Brain microvascular endothelial cell (primary cell): ENCODE data around the gene ROBO1.

Experiments
- DNase-seq: peaks from one replicate; pipeline ENCODE4 v3.0.0-alpha.2; 2020
- H3K27ac ChIP-seq: fragments of 250-450 bp; sonication (Bioruptor Pico); 2 replicates; pipeline ENCODE4 v1.5.1; 2020; ENCODE audit warnings: mild to moderate bottlenecking, moderate library complexity
- H3K27me3 ChIP-seq: fragments of 250-450 bp; sonication (Bioruptor Pico); replicated peaks from 2 replicates; pipeline ENCODE4 v1.5.1; 2020; ENCODE audit warnings: mild to moderate bottlenecking
- H3K36me3 ChIP-seq: fragments of 250-450 bp; sonication (Bioruptor Pico); replicated peaks from 2 replicates; pipeline ENCODE4 v1.5.1; 2020; ENCODE audit warnings: mild to moderate bottlenecking
- H3K4me3 ChIP-seq: 2 replicates; pipeline ENCODE4 v1.5.1; 2011; ENCODE audit warnings: low read depth, mild to moderate bottlenecking, control low read depth, low read length, moderate library complexity
- in situ Hi-C: cut with HindIII; loops from 2 replicates; pipeline ENCODE4 v1.10.0; 2017; ENCODE audit warnings: low sequenced_read_pairs, low pct_ligation_motif_present
- TF ChIP-seq, protein P1 (sequence below): IDR thresholded peaks from 2 replicates; pipeline ENCODE4 v1.5.1; 2011; ENCODE audit warnings: low read depth, mild to moderate bottlenecking, moderate library complexity, low read length, control low read depth, inconsistent platforms; ENCODE audit errors: missing control alignments

ROBO1 gene

GRCh38 chr3:79038057-79038456 lies 729.7 kb downstream of the ROBO1 start:
- H3K36me3 ChIP-seq = no peaks in the 10 kb centered on the region
- in situ Hi-C loops = no loop called here
- H3K27ac ChIP-seq = no peak overlapping the region
- no peak overlapping the region for H3K4me3 ChIP-seq
- no peaks in the 10 kb centered on the region for H3K27me3 ChIP-seq
- TF ChIP-seq, protein P1, sequence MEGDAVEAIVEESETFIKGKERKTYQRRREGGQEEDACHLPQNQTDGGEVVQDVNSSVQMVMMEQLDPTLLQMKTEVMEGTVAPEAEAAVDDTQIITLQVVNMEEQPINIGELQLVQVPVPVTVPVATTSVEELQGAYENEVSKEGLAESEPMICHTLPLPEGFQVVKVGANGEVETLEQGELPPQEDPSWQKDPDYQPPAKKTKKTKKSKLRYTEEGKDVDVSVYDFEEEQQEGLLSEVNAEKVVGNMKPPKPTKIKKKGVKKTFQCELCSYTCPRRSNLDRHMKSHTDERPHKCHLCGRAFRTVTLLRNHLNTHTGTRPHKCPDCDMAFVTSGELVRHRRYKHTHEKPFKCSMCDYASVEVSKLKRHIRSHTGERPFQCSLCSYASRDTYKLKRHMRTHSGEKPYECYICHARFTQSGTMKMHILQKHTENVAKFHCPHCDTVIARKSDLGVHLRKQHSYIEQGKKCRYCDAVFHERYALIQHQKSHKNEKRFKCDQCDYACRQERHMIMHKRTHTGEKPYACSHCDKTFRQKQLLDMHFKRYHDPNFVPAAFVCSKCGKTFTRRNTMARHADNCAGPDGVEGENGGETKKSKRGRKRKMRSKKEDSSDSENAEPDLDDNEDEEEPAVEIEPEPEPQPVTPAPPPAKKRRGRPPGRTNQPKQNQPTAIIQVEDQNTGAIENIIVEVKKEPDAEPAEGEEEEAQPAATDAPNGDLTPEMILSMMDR = no peak
- no peak for DNase-seq

- DNase-seq = peak; percentile 39
These were observed 735.0 kb downstream of the ROBO1 start for GRCh38 chr3:79032686-79033318.

DNA sequence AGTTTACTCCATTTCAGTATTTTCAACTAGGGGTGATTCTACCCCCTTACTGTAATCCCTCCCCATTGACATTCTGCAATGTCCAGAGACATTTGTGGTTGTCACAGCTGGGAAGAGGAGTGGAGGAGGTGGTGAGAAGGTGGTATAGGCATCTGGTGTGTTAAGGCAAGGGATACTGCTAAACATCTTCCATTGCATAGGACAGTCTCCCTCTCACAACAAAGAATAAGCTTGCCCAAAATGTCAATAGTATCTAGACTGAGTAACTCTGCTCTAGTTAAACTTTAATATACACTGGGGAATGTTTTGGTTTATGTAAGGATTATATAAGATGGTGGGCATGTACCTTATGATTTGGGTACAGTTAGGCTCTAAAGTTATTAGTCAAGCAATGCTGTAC lies 737.6 kb downstream of the ROBO1 start:
- Histone ChIP-seq H3K27ac (no peak overlapping the region), H3K4me3 (no peak overlapping the region), H3K36me3 (no peaks in the 10 kb centered on the region), H3K27me3 (no peaks in the 10 kb centered on the region)
- in situ Hi-C loops = no loop called here
- TF ChIP-seq, protein P1 = no peak
- DNase-seq = no peak

More at GRCh38 chr3:79032686-79033318, 735.0 kb downstream of the ROBO1 start:
- Histone ChIP-seq H3K27ac (no peak overlapping the region), H3K4me3 (no peak overlapping the region), H3K36me3 (no peaks in the 10 kb centered on the region), H3K27me3 (no peaks in the 10 kb centered on the region)
- TF ChIP-seq, protein P1 = peak; percentile 47
- in situ Hi-C loops = no loop called here

DNA sequence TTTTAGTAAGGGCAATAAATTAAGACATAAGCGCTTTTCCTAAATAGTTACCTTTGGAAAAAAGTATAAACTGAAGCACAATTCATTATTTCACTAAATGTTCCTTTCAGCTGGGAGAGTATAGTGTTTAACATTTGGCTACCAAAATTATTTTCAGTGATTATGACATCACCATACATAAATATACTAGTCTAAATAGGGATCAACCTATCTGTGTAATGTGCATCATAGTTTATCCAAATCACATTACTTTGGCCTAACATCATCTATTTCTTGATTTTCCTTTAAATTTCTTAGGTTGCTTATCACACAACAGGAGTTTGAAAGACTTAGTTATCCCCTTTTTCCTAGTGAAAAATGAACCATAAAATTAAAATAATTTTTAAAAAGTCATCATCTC lies 738.9 kb downstream of the ROBO1 start:
- TF ChIP-seq, protein P1 = no peak
- Histone ChIP-seq H3K27me3 (no peaks in the 10 kb centered on the region), H3K36me3 (no peaks in the 10 kb centered on the region), H3K4me3 (no peak overlapping the region), H3K27ac (no peak overlapping the region)
- DNase-seq = no peak
- in situ Hi-C loops = no loop called here

DNA sequence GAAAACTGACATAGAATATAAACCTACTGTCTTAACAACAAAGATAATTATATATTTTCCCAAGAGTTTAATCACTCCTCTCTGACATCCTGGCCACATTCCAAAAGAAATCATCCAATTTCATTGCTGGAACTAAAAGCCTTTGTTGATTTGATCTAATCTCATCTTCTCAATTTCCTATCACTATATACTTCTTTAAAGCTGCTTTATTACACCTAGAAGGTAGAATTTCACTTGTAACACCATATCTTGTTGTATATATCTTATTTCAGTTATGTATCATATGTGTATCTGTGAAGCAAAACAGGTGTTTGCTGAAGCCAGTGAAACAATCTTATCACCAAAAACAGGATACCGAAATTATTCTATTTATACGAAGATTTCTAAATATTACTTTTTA lies 740.2 kb downstream of the ROBO1 start:
- no peak overlapping the region for H3K4me3 ChIP-seq
- H3K27me3 ChIP-seq = no peaks in the 10 kb centered on the region
- DNase-seq = no peak
- TF ChIP-seq, protein P1 = no peak
- H3K36me3 ChIP-seq = no peaks in the 10 kb centered on the region
- in situ Hi-C loops = no loop called here
- no peak overlapping the region for H3K27ac ChIP-seq

- in situ Hi-C loops = loop anchor here (25.0 kb wide), 1 partner anchor 358 kb away; no protein-coding TSS in a partner anchor
- no peak overlapping the region for H3K4me3 ChIP-seq
These were observed 747.9 kb downstream of the ROBO1 start for GRCh38 chr3:79019924-79020173.

More at GRCh38 chr3:79019924-79020173, 747.9 kb downstream of the ROBO1 start:
- H3K27ac ChIP-seq = no peak overlapping the region
- H3K27me3 ChIP-seq = no peaks in the 10 kb centered on the region
- TF ChIP-seq, protein P1 = no peak
- no peak for DNase-seq
- H3K36me3 ChIP-seq = no peaks in the 10 kb centered on the region
